Measurements from ENCODE around the gene ZNF207.
"Not testable (repeated sequence)": the region's sequence is repeated elsewhere in the genome, so short reads cannot be mapped to it uniquely, and the experiment has no call there.

ZNF207 gene

DNA sequence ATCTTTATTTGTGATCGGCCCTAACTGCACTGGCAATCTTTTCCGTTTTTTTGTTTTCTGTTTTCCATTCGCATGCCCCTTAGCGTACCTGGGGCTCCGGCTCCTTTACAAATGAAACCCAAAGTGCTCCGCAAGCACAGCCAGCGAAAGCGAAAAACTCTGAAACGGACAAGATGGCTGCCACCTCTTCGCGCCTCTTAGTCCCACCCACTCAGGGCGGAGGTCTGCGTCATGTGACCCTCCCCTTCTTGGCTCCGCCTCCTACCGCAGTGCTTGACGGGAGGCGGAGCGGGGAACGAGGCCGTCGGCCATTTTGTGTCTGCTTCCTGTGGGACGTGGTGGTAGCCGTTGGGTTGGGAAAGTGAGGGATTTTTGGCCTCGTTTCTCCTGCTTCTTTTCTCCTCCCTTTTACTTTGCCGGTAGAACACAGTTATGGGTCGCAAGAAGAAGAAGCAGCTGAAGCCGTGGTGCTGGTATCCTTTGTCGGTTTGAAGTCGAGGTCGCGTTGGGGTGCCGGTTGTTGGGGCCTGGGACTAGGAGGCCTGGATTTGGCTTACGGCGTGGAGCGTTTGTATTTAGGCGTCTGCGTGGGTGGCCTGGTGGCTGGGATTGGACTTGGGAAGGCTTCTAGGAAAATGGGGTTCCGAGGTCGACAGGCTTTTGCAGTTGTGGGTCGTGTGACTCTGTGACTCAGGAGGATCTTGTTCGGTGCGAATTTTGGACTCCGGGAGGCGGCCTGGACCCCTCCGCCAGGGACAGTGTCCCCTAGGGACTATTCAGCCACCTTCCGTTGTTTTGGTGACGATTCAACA lies at the start of gene ZNF207:
Gene ZNF207 (plus strand): TSS at position 304 of the 812 bp plus-strand sequence. CDS start 129 bp downstream, at position 433.
- peak within 1 kb of the TSS; percentile 100 for H3K4me3 Mint-ChIP-seq
- no peaks in the 10 kb centered on the region for H3K9me3 Mint-ChIP-seq
- peak within 1 kb of the TSS; percentile 99 for H3K27ac Mint-ChIP-seq
- H3K36me3 Mint-ChIP-seq, result peaks cover 13% of the 10 kb centered on the region
- H3K27me3 Mint-ChIP-seq, result no peaks in the 10 kb centered on the region
- H3K4me1 Mint-ChIP-seq, result peaks cover 36% of the 10 kb centered on the region

- no peaks in the 10 kb centered on the region for H3K9me3 Mint-ChIP-seq
- no peaks in the 10 kb centered on the region for H3K27me3 Mint-ChIP-seq
- no peaks in the 10 kb centered on the region for H3K4me1 Mint-ChIP-seq
Measured at GRCh38 chr17:32302037-32302436, 47.9 kb upstream of the ZNF207 start.

GRCh38 chr17:32302860-32303649 lies 46.9 kb upstream of the ZNF207 start:
- Mint-ChIP-seq H3K27ac (no peak overlapping the region), H3K27me3 (no peaks in the 10 kb centered on the region), H3K36me3 (no peaks in the 10 kb centered on the region), H3K4me1 (no peaks in the 10 kb centered on the region), H3K9me3 (no peaks in the 10 kb centered on the region), H3K4me3 (no peak overlapping the region)

More at GRCh38 chr17:32302037-32302436, 47.9 kb upstream of the ZNF207 start:
- Mint-ChIP-seq H3K4me3 (no peak overlapping the region), H3K36me3 (no peaks in the 10 kb centered on the region), H3K27ac (no peak overlapping the region)

GRCh38 chr17:32303781-32304288 lies 46.1 kb upstream of the ZNF207 start:
- Mint-ChIP-seq H3K36me3 (no peaks in the 10 kb centered on the region), H3K27me3 (no peaks in the 10 kb centered on the region), H3K27ac (no peak overlapping the region), H3K4me1 (no peaks in the 10 kb centered on the region), H3K4me3 (no peak overlapping the region), H3K9me3 (no peaks in the 10 kb centered on the region)

DNA sequence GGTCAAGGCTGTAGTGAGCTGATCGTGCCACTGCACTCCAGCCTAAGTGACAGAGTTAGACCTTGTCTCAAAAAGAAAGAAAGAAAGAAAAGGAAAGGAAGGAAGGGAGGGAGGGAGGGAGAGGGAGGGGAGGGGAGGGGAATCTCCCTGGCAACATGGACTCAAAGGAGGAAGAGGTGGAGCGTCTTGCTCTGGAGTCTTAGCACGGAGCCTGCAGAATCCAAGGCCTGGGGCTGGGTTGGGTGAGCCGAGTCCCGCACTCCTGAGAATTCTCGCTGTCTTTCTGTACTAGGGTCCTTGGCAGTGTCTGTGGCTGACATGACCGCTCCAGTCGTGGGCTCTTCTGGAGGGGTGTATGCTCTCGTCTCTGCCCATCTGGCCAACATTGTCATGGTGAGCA lies 44.9 kb upstream of the ZNF207 start:
- no peak overlapping the region for H3K27ac Mint-ChIP-seq
- no peaks in the 10 kb centered on the region for H3K27me3 Mint-ChIP-seq
- H3K4me1 Mint-ChIP-seq, result no peaks in the 10 kb centered on the region

DNA sequence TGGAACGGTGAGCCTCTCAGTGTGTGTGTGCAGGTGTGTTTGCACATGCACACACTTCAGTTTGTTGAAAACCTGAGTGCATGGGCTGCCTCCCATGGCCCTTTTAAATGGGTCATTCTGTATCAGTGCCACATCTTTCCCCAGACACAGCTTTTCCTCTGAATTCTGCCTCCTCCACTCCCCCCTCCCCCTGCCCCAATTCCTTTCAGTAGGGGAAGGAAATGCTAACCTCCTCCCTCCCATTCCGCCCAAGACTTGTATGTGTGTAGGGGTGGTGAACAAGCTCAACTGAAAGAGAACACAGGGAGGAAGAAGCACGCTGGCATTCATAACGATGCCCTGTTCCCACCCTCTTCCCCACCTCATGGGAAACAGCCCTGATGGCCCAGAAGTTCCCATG lies 42.3 kb upstream of the ZNF207 start:
- Mint-ChIP-seq H3K4me1 (no peaks in the 10 kb centered on the region), H3K27ac (no peak overlapping the region), H3K27me3 (no peaks in the 10 kb centered on the region), H3K36me3 (no peaks in the 10 kb centered on the region), H3K9me3 (no peaks in the 10 kb centered on the region), H3K4me3 (no peak overlapping the region)

More for the DNA sequence above, 44.9 kb upstream of the ZNF207 start:
- Mint-ChIP-seq H3K9me3 (no peaks in the 10 kb centered on the region), H3K36me3 (no peaks in the 10 kb centered on the region), H3K4me3 (no peak overlapping the region)

GRCh38 chr17:32311028-32311536 lies 38.9 kb upstream of the ZNF207 start:
- no peak overlapping the region for H3K4me3 Mint-ChIP-seq
- no peaks in the 10 kb centered on the region for H3K9me3 Mint-ChIP-seq
- H3K27me3 Mint-ChIP-seq, result no peaks in the 10 kb centered on the region
- no peaks in the 10 kb centered on the region for H3K4me1 Mint-ChIP-seq
- H3K36me3 Mint-ChIP-seq, result no peaks in the 10 kb centered on the region
- no peak overlapping the region for H3K27ac Mint-ChIP-seq

- H3K9me3 Mint-ChIP-seq, result no peaks in the 10 kb centered on the region
- no peak overlapping the region for H3K4me3 Mint-ChIP-seq
- no peaks in the 10 kb centered on the region for H3K36me3 Mint-ChIP-seq
- H3K4me1 Mint-ChIP-seq, result no peaks in the 10 kb centered on the region
- no peak overlapping the region for H3K27ac Mint-ChIP-seq
- peaks cover 2% of the 10 kb centered on the region for H3K27me3 Mint-ChIP-seq
Measured at GRCh38 chr17:32314636-32315035, 35.3 kb upstream of the ZNF207 start.

DNA sequence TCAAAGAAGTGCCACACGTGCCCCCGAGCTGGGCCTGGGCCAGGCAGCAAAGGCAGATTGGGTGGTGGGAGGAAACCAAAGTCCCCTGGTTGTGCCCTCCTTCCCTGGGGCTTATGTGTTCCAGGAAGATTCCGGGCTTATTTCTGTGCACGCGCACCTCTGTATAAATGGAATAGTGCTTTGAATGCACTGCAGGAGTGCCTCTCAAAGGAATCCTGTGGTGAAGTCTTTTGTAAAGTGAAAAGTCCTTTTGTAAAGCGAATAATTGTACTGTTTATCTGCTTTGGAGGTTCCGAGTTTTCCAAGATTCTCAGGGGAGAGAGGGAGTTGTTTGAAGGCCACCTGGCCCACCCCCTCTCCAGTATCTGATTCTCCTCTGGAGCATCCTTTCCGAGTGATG lies 34.8 kb upstream of the ZNF207 start:
- Mint-ChIP-seq H3K27ac (no peak overlapping the region), H3K27me3 (peaks cover 2% of the 10 kb centered on the region), H3K4me1 (no peaks in the 10 kb centered on the region), H3K4me3 (no peak overlapping the region), H3K36me3 (no peaks in the 10 kb centered on the region), H3K9me3 (no peaks in the 10 kb centered on the region)

DNA sequence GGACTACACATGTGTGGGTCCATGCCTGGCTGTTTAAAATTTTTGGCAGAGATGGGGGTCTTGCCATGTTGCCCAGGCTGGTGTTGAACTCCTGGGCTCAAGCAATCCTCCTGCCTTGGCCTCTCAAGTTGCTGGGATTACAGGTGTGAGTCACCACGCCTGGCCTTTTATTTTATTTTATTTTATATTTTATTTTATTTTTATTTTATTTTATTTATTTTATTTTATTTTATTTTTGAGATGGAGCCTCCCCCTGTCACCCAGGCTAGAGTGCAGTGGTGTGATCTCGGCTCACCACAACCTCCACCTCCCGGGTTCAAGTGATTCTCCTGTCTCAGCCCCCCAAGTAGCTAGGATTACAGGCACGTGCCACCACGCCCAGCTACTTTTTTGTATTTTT lies 33.3 kb upstream of the ZNF207 start:
- not testable (repeated sequence) for H3K27ac Mint-ChIP-seq, H3K4me3 Mint-ChIP-seq, H3K27me3 Mint-ChIP-seq, H3K4me1 Mint-ChIP-seq, H3K9me3 Mint-ChIP-seq, H3K36me3 Mint-ChIP-seq

DNA sequence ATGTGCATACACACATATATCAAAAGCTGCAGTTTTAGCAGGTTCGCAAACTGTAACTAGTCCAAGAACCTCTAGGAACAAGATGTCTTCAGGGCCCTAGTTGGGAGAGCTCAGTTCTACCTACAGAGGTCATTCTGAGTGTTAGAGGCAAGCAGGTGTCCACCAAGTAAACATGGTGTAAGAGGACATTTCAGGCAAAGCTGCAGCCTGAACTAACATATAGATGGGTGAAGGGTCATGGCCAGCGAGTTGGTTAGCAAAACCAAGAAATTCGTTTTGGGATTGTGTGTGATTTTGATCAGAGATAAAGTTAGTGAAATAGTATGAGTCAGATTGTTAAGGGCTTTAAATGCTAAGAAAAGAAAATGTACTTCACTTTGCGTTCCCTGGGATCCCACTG lies 32.6 kb upstream of the ZNF207 start:
- Mint-ChIP-seq H3K36me3 (no peaks in the 10 kb centered on the region), H3K9me3 (no peaks in the 10 kb centered on the region), H3K4me1 (no peaks in the 10 kb centered on the region), H3K27ac (no peak overlapping the region), H3K4me3 (no peak overlapping the region), H3K27me3 (peaks cover 2% of the 10 kb centered on the region)

GRCh38 chr17:32318071-32318470 lies 31.9 kb upstream of the ZNF207 start:
- no peaks in the 10 kb centered on the region for H3K9me3 Mint-ChIP-seq
- H3K27me3 Mint-ChIP-seq, result peaks cover 2% of the 10 kb centered on the region
- no peaks in the 10 kb centered on the region for H3K36me3 Mint-ChIP-seq
- no peak overlapping the region for H3K27ac Mint-ChIP-seq
- peaks cover 2% of the 10 kb centered on the region for H3K4me1 Mint-ChIP-seq
- no peak overlapping the region for H3K4me3 Mint-ChIP-seq

DNA sequence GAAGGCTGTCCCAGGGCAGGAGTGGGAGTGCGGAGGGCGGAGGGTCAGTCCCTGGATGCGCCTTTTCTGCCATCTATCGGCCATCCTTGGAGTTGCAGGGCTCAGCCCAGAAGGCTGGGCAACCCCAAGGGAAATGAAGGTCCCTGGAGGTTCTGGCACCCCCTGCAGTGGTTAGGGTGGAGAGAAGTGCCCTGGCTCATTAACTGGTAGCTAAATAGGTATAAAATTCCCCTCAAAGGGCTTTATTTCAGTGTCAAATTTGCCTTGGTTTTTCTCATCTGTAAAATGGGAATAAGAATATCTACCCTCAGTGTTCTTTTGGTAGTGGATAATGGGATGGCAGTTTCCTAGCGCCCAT lies 30.4 kb upstream of the ZNF207 start:
- H3K27ac Mint-ChIP-seq, result no peak overlapping the region
- no peaks in the 10 kb centered on the region for H3K9me3 Mint-ChIP-seq
- peak overlapping the region; percentile 83 for H3K4me3 Mint-ChIP-seq
- H3K36me3 Mint-ChIP-seq, result no peaks in the 10 kb centered on the region
- H3K4me1 Mint-ChIP-seq, result peaks cover 13% of the 10 kb centered on the region
- peaks cover 2% of the 10 kb centered on the region for H3K27me3 Mint-ChIP-seq

- H3K27ac Mint-ChIP-seq, H3K9me3 Mint-ChIP-seq, H3K36me3 Mint-ChIP-seq, H3K4me3 Mint-ChIP-seq, H3K27me3 Mint-ChIP-seq: not testable (repeated sequence)
- H3K4me1 Mint-ChIP-seq, result peaks cover 13% of the 10 kb centered on the region
Measured at GRCh38 chr17:32320080-32320479, 29.9 kb upstream of the ZNF207 start.

DNA sequence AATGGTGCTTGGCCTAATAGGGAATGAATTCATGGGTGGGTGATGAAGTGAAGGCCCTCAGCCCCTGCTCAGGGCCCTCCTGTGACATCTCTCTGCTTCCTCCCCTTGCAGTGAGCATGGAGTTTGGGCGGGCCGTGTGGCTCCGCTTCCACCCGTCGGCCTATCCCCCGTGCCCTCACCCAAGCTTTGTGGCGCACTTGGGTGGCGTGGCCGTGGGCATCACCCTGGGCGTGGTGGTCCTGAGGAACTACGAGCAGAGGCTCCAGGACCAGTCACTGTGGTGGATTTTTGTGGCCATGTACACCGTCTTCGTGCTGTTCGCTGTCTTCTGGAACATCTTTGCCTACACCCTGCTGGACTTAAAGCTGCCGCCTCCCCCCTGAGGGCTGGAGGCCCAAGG lies 29.1 kb upstream of the ZNF207 start:
- Mint-ChIP-seq H3K27ac (no peak overlapping the region), H3K36me3 (no peaks in the 10 kb centered on the region), H3K9me3 (no peaks in the 10 kb centered on the region), H3K4me1 (peaks cover 13% of the 10 kb centered on the region), H3K27me3 (peaks cover 2% of the 10 kb centered on the region), H3K4me3 (no peak overlapping the region)

GRCh38 chr17:32323046-32323445 lies 26.9 kb upstream of the ZNF207 start:
- no peaks in the 10 kb centered on the region for H3K9me3 Mint-ChIP-seq
- no peak overlapping the region for H3K27ac Mint-ChIP-seq
- no peaks in the 10 kb centered on the region for H3K36me3 Mint-ChIP-seq
- no peak overlapping the region for H3K4me3 Mint-ChIP-seq
- peaks cover 13% of the 10 kb centered on the region for H3K4me1 Mint-ChIP-seq
- H3K27me3 Mint-ChIP-seq, result no peaks in the 10 kb centered on the region
